ENCODE measurements around the gene ARMC7.
"Not testable (repeated sequence)": the region's sequence is repeated elsewhere in the genome, so short reads cannot be mapped to it uniquely, and the experiment has no call there.

The ARMC7 gene

GRCh38 chr17:75102385-75102821 lies 7.4 kb upstream of the ARMC7 start:
- no peak for DNase-seq

- DNase-seq: no peak
Measured at GRCh38 chr17:75103601-75104554, 5.9 kb upstream of the ARMC7 start.

GRCh38 chr17:75105126-75106080 lies 4.4 kb upstream of the ARMC7 start:
- no peak for DNase-seq

- DNase-seq: no peak
Measured at GRCh38 chr17:75108193-75108592, 1.6 kb upstream of the ARMC7 start.

- no peak for DNase-seq
Measured at GRCh38 chr17:75109046-75109406, 743 bp upstream of the ARMC7 start.

GRCh38 chr17:75110234-75110937 lies 617 bp downstream of the ARMC7 start:
- no peak for DNase-seq

- no peak for DNase-seq
Measured at GRCh38 chr17:75111777-75112335, 2.1 kb downstream of the ARMC7 start.

- DNase-seq: peak; percentile 91 to 94
Measured at GRCh38 chr17:75113798-75114551, 4.2 kb downstream of the ARMC7 start.

- no peak for DNase-seq
Measured at GRCh38 chr17:75114552-75115314, 5.0 kb downstream of the ARMC7 start.

GRCh38 chr17:75115555-75115954 lies 5.8 kb downstream of the ARMC7 start:
- no peak for DNase-seq

GRCh38 chr17:75116737-75117136 lies 7.0 kb downstream of the ARMC7 start:
- DNase-seq: no peak

GRCh38 chr17:75118307-75118706 lies 8.5 kb downstream of the ARMC7 start:
- DNase-seq: no peak

GRCh38 chr17:75124041-75124818 lies 14.5 kb downstream of the ARMC7 start:
- DNase-seq: peak; percentile 76

GRCh38 chr17:75124819-75125162 lies 15.0 kb downstream of the ARMC7 start:
- DNase-seq: no peak

GRCh38 chr17:75125984-75126383 lies 16.2 kb downstream of the ARMC7 start:
- DNase-seq: no peak

- DNase-seq: no peak
Measured at GRCh38 chr17:75126954-75127353, 17.2 kb downstream of the ARMC7 start.

- DNase-seq: not testable (repeated sequence)
Measured at GRCh38 chr17:75127936-75128335, 18.2 kb downstream of the ARMC7 start.

- no peak for DNase-seq
Measured at GRCh38 chr17:75128694-75129505, 19.1 kb downstream of the ARMC7 start.

- DNase-seq: no peak
Measured at GRCh38 chr17:75129576-75129975, 19.8 kb downstream of the ARMC7 start.
